NCI-H146 (cell line): ENCODE measurements around the gene DYDC1.
"Not testable (repeated sequence)": the region's sequence is repeated elsewhere in the genome, so short reads cannot be mapped to it uniquely, and the experiment has no call there.

ENCODE experiments used
- DNase-seq: peaks from one replicate; lab custom pipeline; 2025; lab: John Stamatoyannopoulos, UW

DYDC1 gene

GRCh38 chr10:80344276-80344675 lies 12.3 kb downstream of the DYDC1 start:
- no peak for DNase-seq

- DNase-seq, result no peak
These were observed 22.6 kb downstream of the DYDC1 start for GRCh38 chr10:80333983-80334382.

- no peak for DNase-seq
These were observed 31.6 kb downstream of the DYDC1 start for GRCh38 chr10:80324891-80325364.

DNA sequence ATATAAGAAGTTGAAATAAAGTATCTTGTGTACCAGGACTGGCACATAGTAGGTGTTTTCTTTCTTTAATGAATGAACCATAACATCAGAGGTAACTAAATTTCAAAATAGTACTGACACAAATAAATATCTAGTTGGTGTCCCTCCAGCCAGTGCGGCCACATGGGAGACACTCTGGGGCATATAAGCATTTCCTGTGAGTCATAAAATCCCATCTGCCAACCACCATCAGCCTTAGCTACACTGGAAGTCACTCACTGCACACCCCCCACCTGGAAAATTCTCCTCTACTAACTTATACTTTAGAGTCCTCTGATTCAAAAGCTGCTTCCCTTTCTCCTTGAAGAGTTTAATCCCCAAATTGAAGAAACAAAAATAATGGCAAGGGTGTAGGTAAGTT lies 32.5 kb downstream of the DYDC1 start:
- no peak for DNase-seq

GRCh38 chr10:80323311-80323710 lies 33.2 kb downstream of the DYDC1 start:
- no peak for DNase-seq

GRCh38 chr10:80322711-80323110 lies 33.8 kb downstream of the DYDC1 start:
- no peak for DNase-seq

DNA sequence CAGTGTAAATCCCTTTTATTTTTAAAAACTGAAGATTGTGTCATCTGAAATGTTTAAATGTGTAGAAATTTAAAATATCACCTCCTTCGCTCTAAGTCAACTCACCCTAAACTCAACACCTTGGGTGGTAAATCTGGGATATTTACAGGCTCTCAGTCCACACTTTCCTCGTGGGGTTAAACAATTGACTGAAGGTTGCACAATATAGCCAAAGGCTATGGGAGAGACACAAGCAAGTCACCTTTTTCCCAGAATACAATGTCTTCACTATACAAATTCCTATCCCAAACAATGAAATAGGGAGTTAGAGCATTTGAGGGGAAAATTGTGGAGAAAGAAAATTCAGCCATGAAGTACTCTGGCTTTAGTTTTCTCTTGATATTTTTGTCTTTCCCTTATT lies 34.4 kb downstream of the DYDC1 start:
- DNase-seq, result no peak

- DNase-seq, result no peak
These were observed 35.4 kb downstream of the DYDC1 start for GRCh38 chr10:80321183-80321582.

DNA sequence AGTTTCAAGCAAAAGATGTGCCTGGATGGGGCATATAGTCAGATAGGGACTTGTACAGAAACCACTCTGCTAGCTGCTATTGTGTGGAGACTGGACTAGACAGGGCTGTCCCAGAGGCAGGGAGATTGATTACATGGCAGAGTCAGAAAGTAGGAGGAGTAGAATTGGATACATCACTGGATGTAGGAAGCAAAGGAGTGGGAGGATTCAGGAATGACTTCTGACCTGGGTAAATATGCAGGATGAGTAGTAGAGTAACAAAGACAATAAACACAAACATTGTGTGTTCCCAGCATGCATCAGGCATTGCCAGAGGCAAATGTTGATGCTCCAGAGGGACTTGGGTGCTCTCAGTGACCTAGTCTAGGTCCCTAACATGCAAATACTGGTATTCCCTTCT lies 36.2 kb downstream of the DYDC1 start:
- no peak for DNase-seq

DNA sequence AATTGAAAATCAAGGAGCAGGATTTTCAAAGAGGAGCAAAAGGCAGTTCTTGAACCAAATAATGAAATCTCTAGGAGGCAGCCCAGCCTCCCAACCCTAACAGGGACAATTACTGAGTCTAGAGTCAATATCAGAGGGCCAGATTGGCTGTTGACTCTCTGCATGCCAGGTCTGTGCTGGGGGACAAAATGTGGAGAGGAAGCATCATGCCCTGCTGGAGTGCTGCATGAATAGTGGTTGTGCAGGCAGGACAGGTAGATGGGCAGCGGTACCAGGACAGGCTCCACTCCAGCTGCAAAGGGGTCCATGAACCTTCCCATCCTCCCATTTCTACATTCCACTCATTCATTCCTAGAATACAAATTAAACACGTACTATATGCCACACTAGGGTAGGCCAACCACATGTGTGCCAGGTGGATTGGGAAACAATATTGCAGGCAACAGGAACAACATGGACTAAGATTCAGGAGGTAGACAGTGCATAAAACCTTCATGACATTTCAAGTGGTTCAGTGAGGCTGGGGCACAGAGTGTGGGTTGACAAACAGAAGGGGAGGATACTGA lies 36.7 kb downstream of the DYDC1 start:
- no peak for DNase-seq

GRCh38 chr10:80319318-80319717 lies 37.2 kb downstream of the DYDC1 start:
- DNase-seq, result no peak

GRCh38 chr10:80318742-80319141 lies 37.8 kb downstream of the DYDC1 start:
- DNase-seq, result no peak

DNA sequence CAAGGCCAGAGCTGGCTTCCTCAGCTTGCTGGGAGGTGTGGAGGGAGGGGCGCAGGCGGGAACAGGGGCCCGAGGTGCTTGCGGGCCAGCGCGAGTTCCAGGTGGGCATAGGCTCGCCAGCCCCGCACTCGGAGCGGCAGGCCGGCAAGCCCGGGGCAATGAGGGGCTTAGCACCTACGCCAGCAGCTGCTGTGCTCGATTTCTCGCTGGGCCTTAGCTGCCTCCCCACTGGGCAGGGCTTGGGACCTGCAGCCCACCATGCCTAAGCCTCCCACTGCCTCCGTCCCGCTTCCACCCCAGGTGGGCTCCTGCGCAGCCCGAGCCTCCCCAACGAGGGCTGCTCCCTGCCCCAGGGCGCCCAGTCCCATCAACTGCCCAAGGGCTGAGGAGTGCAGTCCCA lies 41.2 kb downstream of the DYDC1 start:
- DNase-seq, result no peak

DNA sequence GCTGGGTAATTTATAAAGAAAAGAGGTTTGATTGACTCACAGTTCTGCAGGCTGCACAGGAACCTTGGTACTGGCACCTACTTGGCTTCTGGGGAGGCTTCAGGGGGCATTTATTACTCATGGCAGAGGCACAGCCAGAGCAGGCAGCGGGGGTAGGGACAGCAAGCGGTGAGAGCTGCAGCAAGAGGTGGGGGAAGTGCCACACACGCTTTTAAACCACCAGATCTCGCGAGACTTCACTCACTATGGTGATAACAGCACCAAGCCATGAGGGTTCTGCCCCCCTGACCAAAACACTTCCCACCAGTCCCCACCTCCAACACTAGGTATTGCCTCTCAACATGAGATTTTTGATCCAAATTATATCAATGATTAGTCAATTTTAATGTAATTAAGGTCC lies 43.0 kb downstream of the DYDC1 start:
- no peak for DNase-seq

GRCh38 chr10:80305989-80306388 lies 50.6 kb downstream of the DYDC1 start:
- DNase-seq, result not testable (repeated sequence)

GRCh38 chr10:80296942-80297341 lies 59.6 kb downstream of the DYDC1 start:
- no peak for DNase-seq

DNA sequence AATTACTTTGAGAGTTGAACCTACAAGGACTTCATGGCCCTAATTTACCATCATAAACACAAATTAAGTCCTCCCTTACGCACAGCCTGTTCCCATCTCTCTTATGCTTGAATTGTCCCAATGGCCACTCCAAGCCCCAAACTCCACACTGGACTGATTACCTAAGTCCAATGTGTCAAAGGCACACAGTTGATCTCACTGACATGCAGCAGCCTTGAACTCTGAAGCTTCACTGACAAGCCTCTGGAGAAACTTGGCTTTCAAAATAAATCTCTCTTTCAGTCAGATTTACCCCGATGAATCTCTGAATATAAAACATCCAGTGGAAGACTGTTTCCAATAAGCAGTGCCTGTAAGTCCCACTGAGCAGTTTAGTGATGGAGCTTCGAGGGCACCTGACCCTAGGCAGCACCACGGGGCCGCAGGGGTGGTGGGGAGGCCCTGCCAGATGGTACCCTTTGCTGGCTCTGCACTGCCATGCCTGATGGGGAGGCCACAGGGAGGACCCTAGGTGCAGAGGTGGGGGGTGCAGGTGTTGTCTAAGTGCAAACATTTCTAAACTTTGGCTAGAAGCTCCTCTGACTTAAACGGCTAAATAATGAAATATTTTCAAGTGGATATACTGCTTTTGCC lies 63.8 kb downstream of the DYDC1 start:
- DNase-seq, result no peak

DNA sequence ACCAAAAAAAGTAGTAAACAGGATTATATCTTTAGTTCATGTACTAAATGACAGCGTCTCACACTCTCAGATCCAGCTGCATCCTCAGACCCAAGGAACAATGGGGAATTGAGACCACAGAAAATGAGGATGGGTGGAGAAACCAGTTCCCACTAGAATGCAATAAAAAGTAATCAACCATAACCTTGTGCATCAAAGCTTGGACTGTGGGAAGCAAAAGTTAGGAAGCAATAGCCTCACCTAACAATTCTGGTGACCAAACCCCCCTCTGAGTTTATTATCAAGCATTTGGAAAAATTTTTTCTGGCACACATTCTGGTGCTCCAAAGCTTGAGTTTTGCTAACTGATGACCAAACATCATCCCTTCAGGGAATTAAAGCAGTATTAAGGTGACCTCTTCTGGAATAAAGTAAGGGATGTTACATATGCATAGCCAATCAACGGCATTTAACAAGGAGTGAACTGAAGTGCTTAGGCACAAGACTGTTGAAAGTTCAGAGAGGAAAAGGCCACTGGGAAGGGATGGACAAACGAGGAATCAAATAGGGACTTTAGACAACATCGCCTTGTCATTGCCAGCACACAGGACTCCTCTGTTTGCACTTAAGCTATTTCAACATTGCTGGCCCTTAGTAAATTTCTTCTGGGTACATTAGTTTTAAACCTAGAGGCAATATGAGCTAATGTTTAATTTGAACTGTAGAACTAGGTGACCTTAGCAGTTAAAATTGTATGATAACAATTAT lies 65.9 kb downstream of the DYDC1 start:
- no peak for DNase-seq

DNA sequence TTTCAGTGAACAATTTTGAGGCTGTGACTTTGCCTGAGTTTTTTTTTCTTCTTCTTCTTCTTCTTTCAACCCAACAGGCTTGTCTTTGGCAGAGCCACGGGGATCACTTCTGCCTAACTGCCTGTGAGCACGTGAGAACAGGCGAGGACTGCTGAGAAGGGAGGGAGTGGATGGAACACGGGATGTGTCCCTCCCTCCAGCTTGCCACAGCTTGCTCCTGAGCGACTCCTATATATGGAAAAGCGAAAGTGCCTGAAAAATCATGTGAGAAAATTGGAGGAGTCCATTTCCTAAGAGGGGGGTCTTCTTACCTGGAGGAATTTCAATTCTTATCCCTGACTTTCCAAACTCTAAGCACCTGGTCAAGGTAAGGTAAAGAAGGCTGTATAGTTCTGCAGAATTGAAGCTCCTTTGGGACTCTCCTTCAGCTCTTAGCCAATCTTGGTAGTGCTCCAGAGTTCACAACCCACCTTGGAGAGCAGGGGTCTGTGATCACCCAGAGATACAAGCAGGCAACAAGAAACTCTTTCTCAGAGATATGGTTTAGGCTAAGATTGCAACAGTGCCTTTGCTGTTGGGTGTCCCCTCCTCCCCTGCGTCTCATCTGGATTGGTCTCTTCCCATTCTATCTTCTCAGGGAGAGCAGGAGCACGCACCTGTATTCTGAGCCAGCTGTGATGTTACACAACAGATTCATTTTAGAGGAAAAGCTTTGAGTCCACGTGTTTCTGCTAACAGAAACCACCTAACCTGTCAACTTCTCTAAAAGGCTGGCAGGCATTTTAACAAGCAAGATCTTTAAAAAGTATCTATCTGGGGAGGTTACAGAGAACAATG lies 66.9 kb downstream of the DYDC1 start, which contains the start of gene MAT1A:
Gene MAT1A, minus strand, starts transcription at position 208 of the 837 bp plus-strand sequence. CDS start 235 bp downstream, outside the sequence.
- peak; percentile 57 for DNase-seq

- no peak for DNase-seq
These were observed 67.7 kb downstream of the DYDC1 start for GRCh38 chr10:80288849-80289248.
